HepG2 (cell line): Measurements from ENCODE around the gene CTNNA2.

Experiments
- CHD2 ChIP-seq: IDR thresholded peaks from 2 replicates; pipeline ENCODE4 v1.6.1; 2011; ENCODE audit warnings: low read depth, low read length, improper control_type of control experiment
- CTCF ChIP-seq: sonication (generic); formaldehyde crosslinking; IDR thresholded peaks from 2 replicates; pipeline ENCODE4 v1.5.0; 2020; ENCODE audit warnings: mild to moderate bottlenecking, missing genetic modification reagents, moderate library complexity
- MLX ChIP-seq: IDR thresholded peaks from 2 replicates; pipeline ENCODE4 v1.6.1; 2016
- NR2C2 ChIP-seq: sonication (generic); formaldehyde crosslinking; IDR thresholded peaks from 2 replicates; pipeline ENCODE4 v1.4.0; 2020; ENCODE audit warnings: missing genetic modification reagents, mild to moderate bottlenecking, moderate library complexity, borderline replicate concordance
- RFXAP ChIP-seq: sonication (generic); formaldehyde crosslinking; IDR thresholded peaks from 2 replicates; pipeline ENCODE4 v1.4.0; 2020; ENCODE audit warnings: missing genetic modification reagents, borderline replicate concordance
- RXRA ChIP-seq: sonication (generic); formaldehyde crosslinking; IDR thresholded peaks from 2 replicates; pipeline ENCODE4 v1.5.1; 2020; ENCODE audit warnings: missing genetic modification reagents
- ZNF20 ChIP-seq: sonication (generic); formaldehyde crosslinking; IDR thresholded peaks from 2 replicates; pipeline ENCODE4 v1.4.0; 2020; ENCODE audit warnings: mild to moderate bottlenecking, moderate library complexity, missing genetic modification reagents

GRCh38 chr2:79827881-79828280, 315.0 kb downstream of the CTNNA2 start:
- TF ChIP-seq CTCF (CRISPR knock-in tag) = no peak
- TF ChIP-seq CHD2 = no peak
- TF ChIP-seq ZNF20 (CRISPR knock-in tag) = no peak
- no peak for TF ChIP-seq MLX (CRISPR knock-in tag)
- no peak for TF ChIP-seq RFXAP (CRISPR knock-in tag)
- no peak for TF ChIP-seq NR2C2 (CRISPR knock-in tag)
- TF ChIP-seq RXRA (CRISPR knock-in tag) = no peak
